Measurements from ENCODE around the gene AHCYL2. TPM values are rescaled to one million over a fixed set of nuclear protein-coding genes. Genes with fewer than 3 reads are reported as not detected.

The AHCYL2 gene
- total RNA-seq, 1 donor from 2014 or later: 39.3 TPM

GRCh38 chr7:129313282-129313681 is 88.5 kb downstream of the AHCYL2 start:
- H3K4me1 Mint-ChIP-seq: peaks cover 4% of the 10 kb centered on the region
- Histone ChIP-seq H3K4me2 (no peak overlapping the region), H3K9ac (no peak overlapping the region), H2AFZ (replicated peaks) (no peak overlapping the region), H3K36me3 (no peaks in the 10 kb centered on the region), H3K27ac (no peak overlapping the region), H3F3A (ENCODE audit: low read depth) (no peaks in the 10 kb centered on the region), H3K9me3 (ENCODE audit: low read depth) (no peaks in the 10 kb centered on the region), H3K27me3 (no peaks in the 10 kb centered on the region), H3K4me3 (no peak overlapping the region), H3K79me2 (ENCODE audit: low read depth) (no peaks in the 10 kb centered on the region), H3K4me1 (peaks cover 4% of the 10 kb centered on the region), H4K20me1 (ENCODE audit: low read depth) (no peaks in the 10 kb centered on the region)
- peaks cover 2% of the 10 kb centered on the region for H3K27me3 Mint-ChIP-seq (ENCODE audit: insufficient read depth, low read depth)
- no peak for DNase-seq (ENCODE audit: low spot score)
- no peak for TF ChIP-seq EZH2phosphoT487 (IDR thresholded peaks at IDR 0.05)
- TF ChIP-seq, protein P1, sequence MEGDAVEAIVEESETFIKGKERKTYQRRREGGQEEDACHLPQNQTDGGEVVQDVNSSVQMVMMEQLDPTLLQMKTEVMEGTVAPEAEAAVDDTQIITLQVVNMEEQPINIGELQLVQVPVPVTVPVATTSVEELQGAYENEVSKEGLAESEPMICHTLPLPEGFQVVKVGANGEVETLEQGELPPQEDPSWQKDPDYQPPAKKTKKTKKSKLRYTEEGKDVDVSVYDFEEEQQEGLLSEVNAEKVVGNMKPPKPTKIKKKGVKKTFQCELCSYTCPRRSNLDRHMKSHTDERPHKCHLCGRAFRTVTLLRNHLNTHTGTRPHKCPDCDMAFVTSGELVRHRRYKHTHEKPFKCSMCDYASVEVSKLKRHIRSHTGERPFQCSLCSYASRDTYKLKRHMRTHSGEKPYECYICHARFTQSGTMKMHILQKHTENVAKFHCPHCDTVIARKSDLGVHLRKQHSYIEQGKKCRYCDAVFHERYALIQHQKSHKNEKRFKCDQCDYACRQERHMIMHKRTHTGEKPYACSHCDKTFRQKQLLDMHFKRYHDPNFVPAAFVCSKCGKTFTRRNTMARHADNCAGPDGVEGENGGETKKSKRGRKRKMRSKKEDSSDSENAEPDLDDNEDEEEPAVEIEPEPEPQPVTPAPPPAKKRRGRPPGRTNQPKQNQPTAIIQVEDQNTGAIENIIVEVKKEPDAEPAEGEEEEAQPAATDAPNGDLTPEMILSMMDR (IDR thresholded peaks at IDR 0.05): no peak
- TF ChIP-seq EZH2 (IDR thresholded peaks at IDR 0.05): no peak
- H3K4me3 Mint-ChIP-seq: no peak overlapping the region
- H3K27ac Mint-ChIP-seq: no peak overlapping the region
- no peaks in the 10 kb centered on the region for H3K9me3 Mint-ChIP-seq
- H3K36me3 Mint-ChIP-seq: peaks cover 22% of the 10 kb centered on the region

- H3K4me1 Mint-ChIP-seq: peaks cover 4% of the 10 kb centered on the region
Observed at GRCh38 chr7:129315960-129316359, 91.1 kb downstream of the AHCYL2 start.

GRCh38 chr7:129317450-129317849 is 92.6 kb downstream of the AHCYL2 start:
- H3F3A ChIP-seq (ENCODE audit: low read depth): no peaks in the 10 kb centered on the region
- no peak overlapping the region for H3K4me2 ChIP-seq
- H3K4me3 ChIP-seq: no peak overlapping the region
- H4K20me1 ChIP-seq (ENCODE audit: low read depth): no peaks in the 10 kb centered on the region
- no peaks in the 10 kb centered on the region for H3K9me3 ChIP-seq (ENCODE audit: low read depth)
- Mint-ChIP-seq H3K4me1 (no peaks in the 10 kb centered on the region), H3K36me3 (peaks cover 12% of the 10 kb centered on the region), H3K27ac (no peak overlapping the region), H3K9me3 (peaks cover 5% of the 10 kb centered on the region), H3K4me3 (no peak overlapping the region), H3K27me3 (ENCODE audit: insufficient read depth, low read depth) (peaks cover 2% of the 10 kb centered on the region)
- no peak overlapping the region for H2AFZ ChIP-seq (replicated peaks)
- no peaks in the 10 kb centered on the region for H3K4me1 ChIP-seq
- no peaks in the 10 kb centered on the region for H3K27me3 ChIP-seq
- peak; percentile 10 for DNase-seq (ENCODE audit: low spot score)
- H3K27ac ChIP-seq: no peak overlapping the region
- TF ChIP-seq EZH2phosphoT487 (IDR thresholded peaks at IDR 0.05) (no peak), EZH2 (IDR thresholded peaks at IDR 0.05) (no peak)
- TF ChIP-seq, protein P1 (IDR thresholded peaks at IDR 0.05): no peak
- H3K79me2 ChIP-seq (ENCODE audit: low read depth): no peaks in the 10 kb centered on the region
- no peaks in the 10 kb centered on the region for H3K36me3 ChIP-seq
- H3K9ac ChIP-seq: no peak overlapping the region

More at GRCh38 chr7:129315960-129316359, 91.1 kb downstream of the AHCYL2 start:
- Histone ChIP-seq H2AFZ (replicated peaks) (no peak overlapping the region), H4K20me1 (ENCODE audit: low read depth) (no peaks in the 10 kb centered on the region), H3K4me1 (peaks cover 4% of the 10 kb centered on the region), H3F3A (ENCODE audit: low read depth) (no peaks in the 10 kb centered on the region), H3K36me3 (no peaks in the 10 kb centered on the region), H3K79me2 (ENCODE audit: low read depth) (no peaks in the 10 kb centered on the region), H3K4me3 (no peak overlapping the region), H3K9me3 (ENCODE audit: low read depth) (no peaks in the 10 kb centered on the region), H3K9ac (no peak overlapping the region), H3K27ac (no peak overlapping the region), H3K4me2 (no peak overlapping the region), H3K27me3 (no peaks in the 10 kb centered on the region)
- no peak overlapping the region for H3K27ac Mint-ChIP-seq
- H3K9me3 Mint-ChIP-seq: no peaks in the 10 kb centered on the region
- no peak overlapping the region for H3K4me3 Mint-ChIP-seq
- DNase-seq (ENCODE audit: low spot score): no peak
- peaks cover 2% of the 10 kb centered on the region for H3K27me3 Mint-ChIP-seq (ENCODE audit: insufficient read depth, low read depth)
- TF ChIP-seq EZH2phosphoT487 (IDR thresholded peaks at IDR 0.05) (no peak), EZH2 (IDR thresholded peaks at IDR 0.05) (no peak)
- TF ChIP-seq, protein P1 (IDR thresholded peaks at IDR 0.05): no peak
- peaks cover 15% of the 10 kb centered on the region for H3K36me3 Mint-ChIP-seq
